Measurements from ENCODE around the gene DDC.

The DDC gene

DNA sequence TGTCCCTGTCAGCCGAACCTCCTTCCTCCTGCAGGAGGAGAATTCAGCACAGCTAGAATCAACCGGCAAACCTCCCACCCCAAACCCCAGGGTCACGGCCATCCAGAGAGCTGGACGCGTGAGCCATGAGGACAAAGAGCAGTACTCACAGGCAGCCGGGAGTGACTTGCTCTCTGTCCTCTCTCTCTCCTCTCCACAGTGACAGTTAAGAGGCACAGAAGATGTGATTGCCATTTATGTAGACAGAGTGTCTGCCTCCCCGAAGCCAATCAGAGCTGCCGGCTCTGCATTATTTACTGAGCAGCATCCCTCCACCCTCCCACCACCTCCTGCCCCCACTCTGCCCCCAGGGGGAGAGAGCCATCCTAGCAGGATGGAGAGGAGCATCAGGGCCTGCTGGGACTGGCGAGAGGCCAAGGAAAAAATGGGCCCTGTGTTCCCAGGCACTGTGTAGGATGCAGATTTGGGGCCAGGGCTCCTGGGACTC, 4.3 kb downstream of the DDC start:
- no peak for DNase-seq (ENCODE audit: low read depth)
- TF ChIP-seq, protein P1, sequence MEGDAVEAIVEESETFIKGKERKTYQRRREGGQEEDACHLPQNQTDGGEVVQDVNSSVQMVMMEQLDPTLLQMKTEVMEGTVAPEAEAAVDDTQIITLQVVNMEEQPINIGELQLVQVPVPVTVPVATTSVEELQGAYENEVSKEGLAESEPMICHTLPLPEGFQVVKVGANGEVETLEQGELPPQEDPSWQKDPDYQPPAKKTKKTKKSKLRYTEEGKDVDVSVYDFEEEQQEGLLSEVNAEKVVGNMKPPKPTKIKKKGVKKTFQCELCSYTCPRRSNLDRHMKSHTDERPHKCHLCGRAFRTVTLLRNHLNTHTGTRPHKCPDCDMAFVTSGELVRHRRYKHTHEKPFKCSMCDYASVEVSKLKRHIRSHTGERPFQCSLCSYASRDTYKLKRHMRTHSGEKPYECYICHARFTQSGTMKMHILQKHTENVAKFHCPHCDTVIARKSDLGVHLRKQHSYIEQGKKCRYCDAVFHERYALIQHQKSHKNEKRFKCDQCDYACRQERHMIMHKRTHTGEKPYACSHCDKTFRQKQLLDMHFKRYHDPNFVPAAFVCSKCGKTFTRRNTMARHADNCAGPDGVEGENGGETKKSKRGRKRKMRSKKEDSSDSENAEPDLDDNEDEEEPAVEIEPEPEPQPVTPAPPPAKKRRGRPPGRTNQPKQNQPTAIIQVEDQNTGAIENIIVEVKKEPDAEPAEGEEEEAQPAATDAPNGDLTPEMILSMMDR (conservative IDR thresholded peaks at IDR 0.05; ENCODE audit: low read depth, low read length) = no peak
- no peak overlapping the region for H3K4me3 ChIP-seq (ENCODE audit: low read depth, low read length)

DNA sequence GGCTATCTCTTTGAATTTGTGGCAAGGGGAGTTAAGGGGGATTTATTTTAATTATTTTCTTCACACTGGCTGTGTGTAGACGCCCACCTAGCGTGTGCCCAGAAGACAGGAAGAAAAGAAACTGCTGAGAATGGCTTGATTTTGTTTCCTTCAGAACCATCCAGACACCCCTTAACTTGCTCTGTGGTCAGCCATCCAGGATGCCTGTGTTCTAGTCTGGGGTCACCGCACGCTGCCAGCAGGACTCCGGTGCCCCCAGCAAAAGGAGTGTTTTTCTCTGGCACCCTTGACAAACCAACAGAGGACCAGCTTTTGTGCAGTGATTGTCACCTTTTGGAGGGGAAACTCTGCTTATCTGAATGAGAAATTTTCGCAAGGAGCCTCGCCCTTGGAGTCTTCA, 5.3 kb downstream of the DDC start:
- TF ChIP-seq, protein P1 (conservative IDR thresholded peaks at IDR 0.05; ENCODE audit: low read depth, low read length) = no peak
- H3K4me3 ChIP-seq (ENCODE audit: low read depth, low read length) = no peak overlapping the region
- no peak for DNase-seq (ENCODE audit: low read depth)

DNA sequence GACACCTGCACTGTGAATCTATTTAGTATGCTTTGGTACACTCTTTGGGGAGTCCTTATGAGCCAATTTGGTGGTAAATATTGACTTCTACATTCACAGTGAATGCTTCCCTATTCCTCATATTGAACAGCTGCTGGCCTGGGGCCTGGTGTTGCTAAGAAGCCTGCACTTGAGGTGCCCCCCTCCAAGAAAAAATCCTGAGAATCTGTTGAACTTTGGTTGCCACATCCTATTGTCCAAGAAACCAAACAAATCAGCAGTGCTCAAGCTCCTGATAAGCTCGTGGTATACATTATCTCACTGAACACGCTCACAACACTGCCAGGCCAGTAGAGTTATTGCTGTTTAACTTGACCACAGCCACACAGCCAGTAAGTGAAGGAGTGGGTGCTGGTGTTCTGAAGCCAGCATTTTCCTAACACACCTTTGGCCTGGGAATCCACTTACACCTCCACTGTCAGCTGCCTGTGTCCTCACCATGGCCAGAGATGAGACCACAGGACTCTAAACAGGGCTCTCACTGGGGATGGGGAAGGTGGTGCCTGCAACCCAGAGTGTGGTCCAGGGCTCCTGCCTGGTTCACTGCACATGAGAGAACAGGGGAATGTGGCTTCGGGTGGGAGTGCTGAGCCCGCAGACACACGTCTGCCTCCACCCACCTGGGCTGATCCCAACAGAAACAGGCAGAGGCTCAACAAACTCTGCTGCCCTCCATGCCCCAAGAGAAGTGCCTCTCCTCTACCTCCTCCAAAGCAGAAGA, 6.7 kb downstream of the DDC start:
- DNase-seq (ENCODE audit: low read depth) = no peak
- TF ChIP-seq, protein P1 (conservative IDR thresholded peaks at IDR 0.05; ENCODE audit: low read depth, low read length) = no peak
- H3K4me3 ChIP-seq (ENCODE audit: low read depth, low read length) = no peak overlapping the region

DNA sequence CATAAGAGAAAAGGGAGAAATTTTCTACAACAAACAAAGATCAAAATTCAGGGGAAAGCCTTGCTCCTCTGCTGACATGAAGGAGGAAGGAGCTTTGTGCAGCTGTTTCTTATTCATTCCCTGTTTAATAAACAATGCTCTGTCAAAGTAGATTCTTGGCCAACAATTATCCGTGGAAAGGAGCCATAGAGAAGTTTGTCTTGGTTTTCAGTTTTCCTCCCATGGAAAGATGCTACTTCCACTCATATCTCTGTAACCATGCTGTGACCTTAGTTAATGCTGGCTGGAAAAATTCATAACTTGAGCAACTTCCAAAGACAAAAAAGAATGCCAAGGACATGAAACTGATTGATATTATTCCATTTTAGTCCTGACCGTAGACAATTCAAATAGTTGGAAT, 8.1 kb downstream of the DDC start:
- no peak for DNase-seq (ENCODE audit: low read depth)
- no peak overlapping the region for H3K4me3 ChIP-seq (ENCODE audit: low read depth, low read length)
- TF ChIP-seq, protein P1 (conservative IDR thresholded peaks at IDR 0.05; ENCODE audit: low read depth, low read length) = no peak

DNA sequence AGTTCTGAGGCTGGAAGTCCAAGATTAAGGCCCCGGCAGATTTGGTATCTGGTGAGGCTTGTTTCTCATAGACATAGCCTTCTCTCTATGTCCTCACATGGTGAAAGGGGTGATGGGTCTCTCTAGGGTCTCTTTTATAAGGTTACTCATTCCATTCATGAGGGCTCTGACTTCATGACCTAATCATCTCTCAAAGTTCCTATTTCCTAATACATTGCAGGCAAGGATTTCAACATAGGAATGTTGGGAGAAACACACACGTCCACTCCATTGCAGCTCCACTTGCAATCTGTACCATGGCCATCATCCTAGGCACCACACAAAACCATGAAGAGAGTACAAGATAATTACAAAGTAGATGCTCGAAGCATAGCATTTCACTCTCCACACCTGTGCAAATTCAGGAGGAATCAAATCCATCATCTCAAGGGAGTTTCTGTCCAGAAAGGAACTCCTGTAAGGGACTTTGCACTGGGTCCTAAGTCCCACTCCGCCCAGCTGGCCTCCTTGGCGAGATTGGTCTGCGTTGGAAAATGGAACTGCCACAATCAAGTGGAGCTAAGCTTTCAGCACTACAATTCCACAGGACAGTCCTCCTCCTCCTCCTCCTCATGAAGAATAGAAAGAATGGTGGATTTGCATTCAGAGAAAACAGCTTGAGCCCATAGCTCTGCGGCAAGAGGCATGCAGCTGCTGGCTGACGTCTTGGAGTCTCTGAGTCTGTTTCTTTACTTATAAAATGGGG, 8.8 kb downstream of the DDC start:
- peak; percentile 11 for DNase-seq (ENCODE audit: low read depth)
- H3K4me3 ChIP-seq (ENCODE audit: low read depth, low read length) = no peak overlapping the region
- TF ChIP-seq, protein P1 (conservative IDR thresholded peaks at IDR 0.05; ENCODE audit: low read depth, low read length) = no peak

DNA sequence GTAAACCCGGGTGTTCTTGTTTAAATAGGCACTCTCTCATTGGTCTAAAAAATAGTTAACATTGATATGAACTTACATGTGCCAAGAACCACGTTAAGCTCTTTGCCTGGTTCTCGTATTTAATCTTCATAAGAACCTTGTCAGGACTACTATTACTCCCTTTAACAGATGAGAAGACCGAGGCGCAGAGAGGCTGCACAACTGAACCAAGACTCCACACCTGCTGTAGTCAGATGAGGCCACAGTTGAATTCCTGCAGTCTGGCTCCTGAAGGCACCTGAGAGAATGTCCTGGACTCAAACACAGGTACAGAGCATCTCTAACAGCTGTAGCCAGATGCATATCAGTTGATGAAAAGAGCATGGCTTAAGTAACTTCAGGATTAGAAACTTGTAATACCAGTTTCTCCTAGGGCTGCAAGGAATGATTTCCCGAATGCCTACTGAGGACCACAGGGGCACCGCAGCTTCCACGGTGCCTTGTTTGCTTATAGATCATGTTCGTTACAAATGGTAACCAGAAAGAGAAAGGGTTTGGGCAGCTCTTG, 9.5 kb downstream of the DDC start:
- no peak overlapping the region for H3K4me3 ChIP-seq (ENCODE audit: low read depth, low read length)
- DNase-seq (ENCODE audit: low read depth) = no peak
- TF ChIP-seq, protein P1 (conservative IDR thresholded peaks at IDR 0.05; ENCODE audit: low read depth, low read length) = no peak

Measured in choroid plexus epithelial cell (primary cell).